GM13976 (cell line): Measurements from ENCODE around the gene EFCC1.

Source experiments
- DNase-seq: peaks from one replicate; pipeline ENCODE4 v3.0.0; 2012; ENCODE audit warnings: low spot score
- in situ Hi-C: fragments of 300-500 bp; cut with MboI; formaldehyde crosslinking; loops from one replicate; pipeline ENCODE4 v1.12.0; 2022; ENCODE audit warnings: low sequenced_read_pairs, mixed read lengths, inconsistent platforms; ENCODE audit not compliant: unreplicated experiment
- TF ChIP-seq, protein P1 (sequence below): IDR thresholded peaks from 2 replicates; pipeline ENCODE4 v1.5.1; 2012; ENCODE audit warnings: borderline replicate concordance, mild to moderate bottlenecking; ENCODE audit not compliant: insufficient read depth; ENCODE audit errors: extremely low read depth, missing control alignments, control extremely low read depth

Gene EFCC1

GRCh38 chr3:129040579-129041300 is 39.6 kb downstream of the EFCC1 start:
- no peak for DNase-seq
- in situ Hi-C loops, result no loop called here
- TF ChIP-seq, protein P1, sequence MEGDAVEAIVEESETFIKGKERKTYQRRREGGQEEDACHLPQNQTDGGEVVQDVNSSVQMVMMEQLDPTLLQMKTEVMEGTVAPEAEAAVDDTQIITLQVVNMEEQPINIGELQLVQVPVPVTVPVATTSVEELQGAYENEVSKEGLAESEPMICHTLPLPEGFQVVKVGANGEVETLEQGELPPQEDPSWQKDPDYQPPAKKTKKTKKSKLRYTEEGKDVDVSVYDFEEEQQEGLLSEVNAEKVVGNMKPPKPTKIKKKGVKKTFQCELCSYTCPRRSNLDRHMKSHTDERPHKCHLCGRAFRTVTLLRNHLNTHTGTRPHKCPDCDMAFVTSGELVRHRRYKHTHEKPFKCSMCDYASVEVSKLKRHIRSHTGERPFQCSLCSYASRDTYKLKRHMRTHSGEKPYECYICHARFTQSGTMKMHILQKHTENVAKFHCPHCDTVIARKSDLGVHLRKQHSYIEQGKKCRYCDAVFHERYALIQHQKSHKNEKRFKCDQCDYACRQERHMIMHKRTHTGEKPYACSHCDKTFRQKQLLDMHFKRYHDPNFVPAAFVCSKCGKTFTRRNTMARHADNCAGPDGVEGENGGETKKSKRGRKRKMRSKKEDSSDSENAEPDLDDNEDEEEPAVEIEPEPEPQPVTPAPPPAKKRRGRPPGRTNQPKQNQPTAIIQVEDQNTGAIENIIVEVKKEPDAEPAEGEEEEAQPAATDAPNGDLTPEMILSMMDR, result no peak

GRCh38 chr3:129045675-129046036 is 44.6 kb downstream of the EFCC1 start:
- in situ Hi-C loops, result no loop called here
- TF ChIP-seq, protein P1, result no peak
- peak; percentile 58 for DNase-seq

- no peak for DNase-seq
Measured at GRCh38 chr3:129046037-129046731, 45.1 kb downstream of the EFCC1 start.

GRCh38 chr3:129046732-129047552 is 45.8 kb downstream of the EFCC1 start:
- TF ChIP-seq, protein P1, result no peak
- no peak for DNase-seq
- in situ Hi-C loops, result no loop called here

More at GRCh38 chr3:129046037-129046731, 45.1 kb downstream of the EFCC1 start:
- in situ Hi-C loops, result no loop called here
- TF ChIP-seq, protein P1, result no peak

DNA sequence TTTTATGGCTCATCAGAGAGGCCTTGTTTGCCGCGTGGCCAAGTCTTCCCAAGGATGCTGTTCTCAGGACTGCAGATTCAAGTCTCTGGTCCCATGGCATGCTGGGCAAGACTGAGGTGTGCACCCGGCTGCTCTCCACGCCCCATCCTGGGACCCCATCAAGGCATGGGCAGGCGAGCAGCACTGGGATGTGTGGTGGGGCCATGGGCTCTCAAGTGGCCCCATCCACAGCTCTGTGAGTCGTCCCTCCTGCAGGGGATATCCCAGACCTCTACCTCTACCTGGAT is 46.4 kb downstream of the EFCC1 start:
- TF ChIP-seq, protein P1, result no peak
- in situ Hi-C loops, result no loop called here
- DNase-seq, result no peak

DNA sequence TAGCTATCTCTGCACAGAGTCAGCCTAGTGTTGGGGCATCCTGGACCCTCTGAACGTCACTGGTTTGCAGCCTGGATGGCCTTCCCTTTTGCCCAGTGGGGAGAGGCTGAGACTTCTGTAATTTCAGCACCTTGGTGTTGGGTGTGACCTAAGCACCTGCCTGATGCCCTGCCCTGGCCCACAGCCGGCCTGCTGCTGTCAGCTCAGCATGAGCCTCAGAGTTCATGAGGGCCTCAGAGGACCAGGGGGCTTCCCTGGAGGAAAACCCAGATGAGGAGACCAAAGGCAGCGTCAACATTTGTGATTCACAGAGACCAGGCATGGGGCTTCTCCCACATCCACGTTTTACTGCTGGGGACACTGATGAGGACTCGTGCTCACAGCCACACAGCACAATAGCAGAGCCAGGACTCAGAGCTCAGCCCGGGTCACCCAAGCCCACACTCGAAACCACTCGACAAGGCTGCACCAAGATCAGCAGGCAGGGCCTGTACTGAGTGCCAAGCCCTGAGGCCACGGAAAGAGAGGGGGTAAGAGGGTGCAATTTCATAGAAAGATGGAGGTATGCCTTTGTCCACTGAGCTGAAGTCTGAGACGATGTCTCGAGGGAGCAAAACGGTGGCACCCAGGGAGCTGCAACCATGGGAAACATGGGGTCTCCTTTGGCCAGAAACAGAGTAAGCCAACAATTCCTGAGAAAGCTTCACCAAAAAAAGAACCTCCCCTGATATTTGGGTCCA is 49.6 kb downstream of the EFCC1 start:
- in situ Hi-C loops, result loop anchor here (10.0 kb wide), 1 partner anchor 194 kb away; the partner anchor contains the start of gene COPG1
- TF ChIP-seq, protein P1, result no peak
- DNase-seq, result no peak
